ENCODE measurements around the gene GFOD1. TPM values are rescaled to one million over a fixed set of nuclear protein-coding genes. Genes with fewer than 3 reads are reported as not detected.

GFOD1 gene
- total RNA-seq, 4 donors from 2014 or later: 12.2 to 78.2 (median 45.7) TPM

- TF ChIP-seq, protein P1, sequence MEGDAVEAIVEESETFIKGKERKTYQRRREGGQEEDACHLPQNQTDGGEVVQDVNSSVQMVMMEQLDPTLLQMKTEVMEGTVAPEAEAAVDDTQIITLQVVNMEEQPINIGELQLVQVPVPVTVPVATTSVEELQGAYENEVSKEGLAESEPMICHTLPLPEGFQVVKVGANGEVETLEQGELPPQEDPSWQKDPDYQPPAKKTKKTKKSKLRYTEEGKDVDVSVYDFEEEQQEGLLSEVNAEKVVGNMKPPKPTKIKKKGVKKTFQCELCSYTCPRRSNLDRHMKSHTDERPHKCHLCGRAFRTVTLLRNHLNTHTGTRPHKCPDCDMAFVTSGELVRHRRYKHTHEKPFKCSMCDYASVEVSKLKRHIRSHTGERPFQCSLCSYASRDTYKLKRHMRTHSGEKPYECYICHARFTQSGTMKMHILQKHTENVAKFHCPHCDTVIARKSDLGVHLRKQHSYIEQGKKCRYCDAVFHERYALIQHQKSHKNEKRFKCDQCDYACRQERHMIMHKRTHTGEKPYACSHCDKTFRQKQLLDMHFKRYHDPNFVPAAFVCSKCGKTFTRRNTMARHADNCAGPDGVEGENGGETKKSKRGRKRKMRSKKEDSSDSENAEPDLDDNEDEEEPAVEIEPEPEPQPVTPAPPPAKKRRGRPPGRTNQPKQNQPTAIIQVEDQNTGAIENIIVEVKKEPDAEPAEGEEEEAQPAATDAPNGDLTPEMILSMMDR (IDR thresholded peaks at IDR 0.05): no peak
- DNase-seq (ENCODE audit: low spot score) (no peak), ATAC-seq (ENCODE audit: low FRiP score) (no peak)
Measured at GRCh38 chr6:13467216-13467600, 20.2 kb downstream of the GFOD1 start.

DNA sequence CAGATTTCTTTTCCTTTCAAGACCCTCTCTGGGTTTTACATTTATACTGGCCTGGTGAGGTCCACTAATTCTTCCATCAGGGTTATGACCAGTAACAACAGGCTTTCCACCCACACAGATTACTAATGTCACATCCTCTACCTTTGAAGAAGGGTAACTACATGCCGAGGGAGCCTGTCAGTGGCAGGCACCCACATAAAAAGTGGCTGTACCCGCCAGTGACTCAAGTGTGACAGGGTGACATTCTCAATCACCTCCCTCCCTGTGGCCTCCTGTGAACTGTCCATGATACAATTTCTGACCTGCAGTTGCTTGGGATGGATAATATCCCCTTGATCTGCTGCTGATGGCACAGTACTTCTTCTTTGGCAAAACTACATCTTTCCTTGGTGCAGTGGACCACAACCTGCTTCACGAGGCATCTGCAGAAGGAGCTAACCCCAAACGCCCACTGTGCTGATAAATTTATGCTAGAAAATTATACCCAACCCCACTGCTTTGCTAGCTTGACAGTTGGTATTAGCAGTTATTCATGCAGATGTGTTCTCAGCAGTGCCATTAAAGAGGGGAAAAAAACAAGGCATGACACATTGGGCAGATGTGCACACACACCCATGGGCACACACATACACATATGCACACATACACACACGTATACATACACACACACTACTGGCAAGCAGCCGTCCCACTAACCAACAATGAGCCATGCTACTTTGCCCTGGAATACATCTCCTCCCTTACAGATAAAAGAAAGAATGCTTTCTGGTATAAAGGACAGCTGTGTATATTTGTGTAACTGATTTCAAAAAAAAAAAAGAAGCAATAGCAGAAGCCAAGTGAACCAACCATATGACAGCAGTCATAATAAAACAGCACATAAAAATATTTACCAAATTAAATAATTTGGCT, 20.8 kb downstream of the GFOD1 start:
- no peak for DNase-seq (ENCODE audit: low spot score)
- ATAC-seq (ENCODE audit: low FRiP score): no peak

GRCh38 chr6:13465734-13466133, 21.7 kb downstream of the GFOD1 start:
- ATAC-seq (ENCODE audit: low FRiP score) (no peak), DNase-seq (ENCODE audit: low spot score) (no peak)
- TF ChIP-seq, protein P1 (IDR thresholded peaks at IDR 0.05): no peak

More for the DNA sequence above, 20.8 kb downstream of the GFOD1 start:
- TF ChIP-seq, protein P1 (IDR thresholded peaks at IDR 0.05): no peak

- no peak for ATAC-seq (ENCODE audit: low FRiP score)
- TF ChIP-seq, protein P1 (IDR thresholded peaks at IDR 0.05): no peak
- no peak for DNase-seq (ENCODE audit: low spot score)
Measured at GRCh38 chr6:13463941-13464340, 23.5 kb downstream of the GFOD1 start.

- no peak for DNase-seq (ENCODE audit: low spot score)
- ATAC-seq (ENCODE audit: low FRiP score): no peak
- TF ChIP-seq, protein P1 (IDR thresholded peaks at IDR 0.05): no peak
Measured at GRCh38 chr6:13463328-13463717, 24.1 kb downstream of the GFOD1 start.

DNA sequence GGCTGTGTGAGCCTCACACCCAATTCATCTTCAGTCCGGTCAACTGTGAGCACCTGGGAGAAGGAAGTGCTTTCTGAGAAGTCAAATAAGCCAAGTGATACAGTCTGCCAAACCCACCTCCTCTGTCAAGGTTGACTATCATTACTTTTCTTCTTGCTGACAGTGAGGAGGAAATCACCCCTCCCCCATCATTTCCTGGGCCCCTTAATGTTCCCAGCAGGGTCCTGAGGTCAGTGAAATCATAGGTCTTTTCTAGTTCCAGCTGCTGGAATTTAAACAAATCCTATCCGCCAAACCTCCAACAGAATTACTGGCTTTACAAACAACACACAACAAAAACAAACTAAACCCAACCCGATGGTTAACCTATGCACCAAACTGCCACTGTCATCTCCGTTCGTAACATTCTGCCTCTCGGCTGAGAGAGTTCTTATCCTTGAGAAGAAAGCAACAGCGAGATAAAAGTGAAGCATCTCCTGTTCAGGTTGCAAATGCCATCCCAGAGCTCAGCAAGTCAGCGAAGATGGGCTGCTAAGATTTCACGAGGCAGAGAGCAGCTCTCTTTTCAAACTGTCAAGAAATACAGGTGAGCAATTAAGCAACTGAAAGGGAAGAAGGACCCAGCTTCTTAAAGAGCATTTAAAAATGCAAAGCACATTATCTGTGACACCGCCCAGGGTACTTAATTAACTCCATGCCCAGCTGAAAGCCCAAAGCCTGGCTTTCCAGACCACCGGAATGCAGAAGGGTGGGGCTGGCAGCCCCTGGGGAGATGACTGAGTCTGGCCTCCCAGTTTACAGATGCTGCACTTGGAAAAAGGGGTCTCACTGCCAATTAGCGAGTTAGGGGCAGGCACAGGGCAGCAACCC, 24.7 kb downstream of the GFOD1 start:
- DNase-seq (ENCODE audit: low spot score): no peak
- TF ChIP-seq, protein P1 (IDR thresholded peaks at IDR 0.05): no peak
- ATAC-seq (ENCODE audit: low FRiP score): no peak

Data from omental fat pad (tissue), 4 donors.